ENCODE results near the gene TPSD1. TPM values are rescaled to one million over a fixed set of nuclear protein-coding genes. Genes with fewer than 3 reads are reported as not detected.

Gene TPSD1
- total RNA-seq, 1 donor from 2014 or later, result not detected

- no peaks in the 10 kb centered on the region for H3K9me3 Mint-ChIP-seq (ENCODE audit: unreplicated experiment)
- no peak for TF ChIP-seq CTCF (IDR thresholded peaks at IDR 0.05; ENCODE audit: unreplicated experiment)
- no peak overlapping the region for H3K4me3 Mint-ChIP-seq (ENCODE audit: unreplicated experiment)
- H3K36me3 Mint-ChIP-seq (ENCODE audit: low read depth, unreplicated experiment), result peaks cover 4% of the 10 kb centered on the region
- H3K27ac Mint-ChIP-seq (ENCODE audit: unreplicated experiment), result no peak overlapping the region
- peaks cover 7% of the 10 kb centered on the region for H3K4me1 Mint-ChIP-seq (ENCODE audit: unreplicated experiment)
- DNase-seq (ENCODE audit: low spot score), result no peak
- H3K27me3 Mint-ChIP-seq (ENCODE audit: unreplicated experiment), result peaks cover 9% of the 10 kb centered on the region
These were observed 24.2 kb downstream of the TPSD1 start for GRCh38 chr16:1279945-1280589.

GRCh38 chr16:1280783-1281182, 24.9 kb downstream of the TPSD1 start:
- Mint-ChIP-seq H3K36me3 (ENCODE audit: low read depth, unreplicated experiment) (no peaks in the 10 kb centered on the region), H3K4me1 (ENCODE audit: unreplicated experiment) (peaks cover 7% of the 10 kb centered on the region), H3K4me3 (ENCODE audit: unreplicated experiment) (no peak overlapping the region), H3K27ac (ENCODE audit: unreplicated experiment) (no peak overlapping the region), H3K9me3 (ENCODE audit: unreplicated experiment) (no peaks in the 10 kb centered on the region), H3K27me3 (ENCODE audit: unreplicated experiment) (peaks cover 7% of the 10 kb centered on the region)
- no peak for TF ChIP-seq CTCF (IDR thresholded peaks at IDR 0.05; ENCODE audit: unreplicated experiment)
- DNase-seq (ENCODE audit: low spot score), result no peak

GRCh38 chr16:1281517-1281916, 25.6 kb downstream of the TPSD1 start:
- Mint-ChIP-seq H3K4me1 (ENCODE audit: unreplicated experiment) (peaks cover 7% of the 10 kb centered on the region), H3K27me3 (ENCODE audit: unreplicated experiment) (peaks cover 7% of the 10 kb centered on the region), H3K27ac (ENCODE audit: unreplicated experiment) (no peak overlapping the region), H3K4me3 (ENCODE audit: unreplicated experiment) (no peak overlapping the region), H3K36me3 (ENCODE audit: low read depth, unreplicated experiment) (no peaks in the 10 kb centered on the region), H3K9me3 (ENCODE audit: unreplicated experiment) (no peaks in the 10 kb centered on the region)
- no peak for DNase-seq (ENCODE audit: low spot score)
- no peak for TF ChIP-seq CTCF (IDR thresholded peaks at IDR 0.05; ENCODE audit: unreplicated experiment)

- H3K27ac Mint-ChIP-seq (ENCODE audit: unreplicated experiment), result no peak overlapping the region
- peaks cover 7% of the 10 kb centered on the region for H3K27me3 Mint-ChIP-seq (ENCODE audit: unreplicated experiment)
- no peak for DNase-seq (ENCODE audit: low spot score)
- peaks cover 7% of the 10 kb centered on the region for H3K4me1 Mint-ChIP-seq (ENCODE audit: unreplicated experiment)
- H3K4me3 Mint-ChIP-seq (ENCODE audit: unreplicated experiment), result no peak overlapping the region
- no peak for TF ChIP-seq CTCF (IDR thresholded peaks at IDR 0.05; ENCODE audit: unreplicated experiment)
- no peaks in the 10 kb centered on the region for H3K36me3 Mint-ChIP-seq (ENCODE audit: low read depth, unreplicated experiment)
- H3K9me3 Mint-ChIP-seq (ENCODE audit: unreplicated experiment), result no peaks in the 10 kb centered on the region
These were observed 26.6 kb downstream of the TPSD1 start for GRCh38 chr16:1282324-1282973.

GRCh38 chr16:1283296-1283695, 27.4 kb downstream of the TPSD1 start:
- Mint-ChIP-seq H3K36me3 (ENCODE audit: low read depth, unreplicated experiment) (no peaks in the 10 kb centered on the region), H3K9me3 (ENCODE audit: unreplicated experiment) (no peaks in the 10 kb centered on the region), H3K27ac (ENCODE audit: unreplicated experiment) (no peak overlapping the region), H3K4me1 (ENCODE audit: unreplicated experiment) (peaks cover 7% of the 10 kb centered on the region), H3K27me3 (ENCODE audit: unreplicated experiment) (peaks cover 9% of the 10 kb centered on the region), H3K4me3 (ENCODE audit: unreplicated experiment) (no peak overlapping the region)
- no peak for TF ChIP-seq CTCF (IDR thresholded peaks at IDR 0.05; ENCODE audit: unreplicated experiment)
- no peak for DNase-seq (ENCODE audit: low spot score)

All from endothelial cell (in vitro differentiated cells).